Right lobe of liver (tissue), 4 donors: Measurements from ENCODE around the gene SLTM.

Source experiments
- POLR2A ChIP-seq: fragments of 450-650 bp; IDR thresholded peaks from one replicate; pipeline ENCODE4 v1.6.1; 2017; ENCODE audit warnings: antibody characterized with exemption, mild to moderate bottlenecking
- TF ChIP-seq, protein P1 (sequence below), 4 donors: fragments of 200-600 bp in 3 of 4; fragments of 450-650 bp in 1 of 4; IDR thresholded peaks; one replicate each; pipeline versions ENCODE4 v1.5.1 to v1.8.0; 2016 to 2022; ENCODE audit warnings: antibody characterized with exemption in 4 of 4, mild to moderate bottlenecking in 2 of 4
- donor health status: DM: no; HTN: no; CAD: no.
- donor health status: DM: no; HTN: no; CAD: no.
- donor health status: DM: no; HTN: yes; CAD: no.

DNA sequence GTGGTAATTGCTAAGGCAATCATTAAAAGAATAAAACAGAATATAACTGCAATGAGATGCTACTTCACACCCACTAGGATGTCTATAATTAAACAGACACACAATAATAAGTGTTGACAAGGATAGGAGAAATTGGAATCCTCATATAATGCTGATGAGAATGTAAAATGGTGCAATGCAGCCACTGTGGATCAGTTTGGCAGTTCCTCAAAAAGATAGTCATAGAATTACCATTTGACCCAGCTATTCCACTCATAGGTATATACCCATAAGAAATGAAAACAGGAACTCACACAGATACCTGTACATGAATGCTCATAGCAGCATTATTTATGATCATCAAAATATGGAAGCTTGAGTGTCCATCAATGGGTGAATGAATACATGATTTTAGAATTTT lies 44.4 kb upstream of the SLTM start:
- TF ChIP-seq, protein P1, sequence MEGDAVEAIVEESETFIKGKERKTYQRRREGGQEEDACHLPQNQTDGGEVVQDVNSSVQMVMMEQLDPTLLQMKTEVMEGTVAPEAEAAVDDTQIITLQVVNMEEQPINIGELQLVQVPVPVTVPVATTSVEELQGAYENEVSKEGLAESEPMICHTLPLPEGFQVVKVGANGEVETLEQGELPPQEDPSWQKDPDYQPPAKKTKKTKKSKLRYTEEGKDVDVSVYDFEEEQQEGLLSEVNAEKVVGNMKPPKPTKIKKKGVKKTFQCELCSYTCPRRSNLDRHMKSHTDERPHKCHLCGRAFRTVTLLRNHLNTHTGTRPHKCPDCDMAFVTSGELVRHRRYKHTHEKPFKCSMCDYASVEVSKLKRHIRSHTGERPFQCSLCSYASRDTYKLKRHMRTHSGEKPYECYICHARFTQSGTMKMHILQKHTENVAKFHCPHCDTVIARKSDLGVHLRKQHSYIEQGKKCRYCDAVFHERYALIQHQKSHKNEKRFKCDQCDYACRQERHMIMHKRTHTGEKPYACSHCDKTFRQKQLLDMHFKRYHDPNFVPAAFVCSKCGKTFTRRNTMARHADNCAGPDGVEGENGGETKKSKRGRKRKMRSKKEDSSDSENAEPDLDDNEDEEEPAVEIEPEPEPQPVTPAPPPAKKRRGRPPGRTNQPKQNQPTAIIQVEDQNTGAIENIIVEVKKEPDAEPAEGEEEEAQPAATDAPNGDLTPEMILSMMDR (IDR thresholded peaks at IDR 0.05) = no peak
- TF ChIP-seq POLR2A = no peak
